NCI-H1930 (cell line): ENCODE results near the gene HUS1.
"Not testable (repeated sequence)": the region's sequence is repeated elsewhere in the genome, so short reads cannot be mapped to it uniquely, and the experiment has no call there.

Experiments used
- DNase-seq, 2 experiments: peaks; one replicate each; lab custom pipeline; 2025; lab: John Stamatoyannopoulos, UW

Gene HUS1

DNA sequence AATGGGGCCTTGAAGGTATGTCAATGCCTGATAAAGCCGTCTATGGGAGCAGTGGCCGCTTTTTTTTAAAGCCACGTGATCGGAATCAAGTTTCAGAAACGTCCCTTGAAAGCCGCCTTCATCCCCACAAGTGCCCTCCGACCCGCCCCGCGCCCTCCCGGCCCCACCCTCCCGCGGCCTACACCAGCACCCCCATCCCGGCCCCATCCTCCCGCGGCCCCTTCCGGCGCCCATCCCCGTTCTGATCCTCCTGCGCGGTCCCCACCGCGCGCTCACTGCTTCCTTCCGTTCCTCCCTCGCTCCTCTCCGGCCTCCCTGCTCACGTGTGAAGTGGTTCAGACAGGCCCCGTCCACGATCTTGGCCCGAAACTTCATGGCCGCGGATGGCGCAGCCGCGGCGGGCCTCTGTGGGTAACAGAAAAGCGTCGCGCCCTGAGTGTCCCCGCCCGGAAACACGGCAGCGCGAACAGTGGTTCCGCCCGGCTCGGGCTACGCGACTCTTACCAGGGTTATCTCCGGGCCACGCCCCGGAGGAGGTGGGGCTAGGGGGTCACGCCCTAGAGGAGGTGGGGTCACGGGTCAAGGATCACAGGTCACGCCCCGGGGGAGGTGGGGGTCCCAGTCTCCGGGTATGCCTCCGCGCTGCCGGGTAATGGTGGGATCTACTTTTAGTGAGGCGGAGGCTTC, at the start of gene HUS1:
Gene HUS1, minus strand, starts transcription at position 471 of the 687 bp plus-strand sequence. Its CDS starts 96 bp downstream, at position 375.
- peak; percentile 87 to 93 for DNase-seq

GRCh38 chr7:48028938-48029337, 49.5 kb upstream of the HUS1 start, which contains the start of gene SUN3:
Gene SUN3, minus strand, starts transcription at chr7:48029107. Its CDS starts 169 bp downstream, at chr7:48028938.
- no peak for DNase-seq

- DNase-seq, result no peak
Measured at GRCh38 chr7:48025624-48026023, 46.2 kb upstream of the HUS1 start.

GRCh38 chr7:48017674-48018073, 38.3 kb upstream of the HUS1 start:
- no peak for DNase-seq

DNA sequence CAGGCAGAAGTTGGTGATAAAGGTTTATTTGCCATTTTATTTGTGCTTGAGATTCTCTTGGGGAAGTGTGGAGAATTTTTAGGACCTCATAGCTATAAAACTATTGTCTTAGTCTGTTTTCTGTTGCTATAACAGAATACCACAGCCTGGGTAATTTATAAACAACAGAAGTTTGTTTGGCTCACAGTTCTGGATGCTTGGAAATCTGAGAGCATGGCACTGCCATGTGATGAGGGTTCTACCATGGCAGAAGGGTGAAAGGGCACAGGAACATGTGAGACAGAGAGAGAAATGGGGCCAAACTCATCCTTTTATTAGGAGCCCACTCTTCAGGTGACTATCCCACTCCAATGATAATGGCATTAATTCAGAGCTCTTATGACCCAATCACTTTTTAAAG, 37.2 kb upstream of the HUS1 start:
- DNase-seq, result no peak

DNA sequence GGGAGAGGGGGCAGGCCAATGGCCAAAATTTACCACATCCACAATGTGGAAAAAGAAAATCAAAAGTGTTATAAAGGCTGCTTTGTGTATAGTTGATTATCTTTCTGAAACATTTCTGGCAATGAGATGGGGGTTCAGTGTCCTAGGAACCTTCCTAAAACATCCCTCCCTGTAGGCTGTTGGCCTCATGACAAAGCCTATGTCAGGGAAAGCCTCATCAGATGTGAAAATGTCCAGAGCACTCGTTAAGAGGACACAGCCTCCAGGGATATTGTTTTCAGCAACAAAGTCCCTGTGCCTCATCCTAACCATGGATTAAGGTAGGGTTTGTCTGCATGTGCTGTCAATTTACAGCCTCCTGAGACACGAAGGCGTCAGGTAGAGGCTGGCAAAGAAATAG, 32.5 kb upstream of the HUS1 start:
- no peak for DNase-seq

- DNase-seq, result no peak
Measured at GRCh38 chr7:48011323-48011722, 31.9 kb upstream of the HUS1 start.

- DNase-seq, result no peak
Measured at GRCh38 chr7:48009954-48010353, 30.5 kb upstream of the HUS1 start.

DNA sequence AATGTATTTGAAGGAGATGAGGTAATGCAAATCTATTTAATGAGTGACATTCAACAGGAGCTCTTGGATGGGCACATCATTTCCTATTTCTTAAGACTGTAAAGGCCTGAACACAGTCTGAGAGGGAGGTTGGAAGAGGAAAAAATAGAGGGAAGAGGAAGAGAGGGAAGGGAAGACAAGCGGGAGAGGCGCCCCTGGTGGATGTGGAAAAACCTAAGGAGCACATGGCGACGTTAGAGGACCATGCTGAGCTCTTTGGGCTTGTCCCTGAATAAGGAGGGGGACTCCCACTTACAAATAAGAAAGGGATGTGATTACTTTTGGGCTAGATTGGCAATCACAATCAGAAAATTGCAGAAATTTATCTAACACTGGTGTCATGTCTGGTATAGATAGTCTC, 29.8 kb upstream of the HUS1 start:
- no peak for DNase-seq

GRCh38 chr7:48006866-48007265, 27.5 kb upstream of the HUS1 start:
- DNase-seq, result no peak

DNA sequence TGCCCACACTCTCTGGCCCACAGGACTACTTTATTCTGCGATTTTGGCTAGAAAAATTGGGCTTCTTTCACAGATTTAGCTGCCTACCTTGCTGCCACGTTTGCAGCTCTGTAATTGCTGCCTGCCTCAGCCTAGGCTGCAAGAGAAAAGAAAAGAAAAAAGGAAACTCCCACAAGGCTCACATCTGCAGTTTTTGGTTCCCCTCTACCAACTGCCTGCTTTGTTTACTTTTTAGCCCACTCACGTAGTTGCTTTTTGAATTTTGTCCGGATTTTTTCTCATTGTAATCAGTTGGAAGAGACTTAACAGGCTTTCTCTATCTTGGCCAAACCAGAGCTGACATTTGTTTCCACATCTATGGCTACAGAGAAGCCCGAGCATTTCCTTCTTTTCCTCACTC, 25.2 kb upstream of the HUS1 start:
- DNase-seq, result no peak

DNA sequence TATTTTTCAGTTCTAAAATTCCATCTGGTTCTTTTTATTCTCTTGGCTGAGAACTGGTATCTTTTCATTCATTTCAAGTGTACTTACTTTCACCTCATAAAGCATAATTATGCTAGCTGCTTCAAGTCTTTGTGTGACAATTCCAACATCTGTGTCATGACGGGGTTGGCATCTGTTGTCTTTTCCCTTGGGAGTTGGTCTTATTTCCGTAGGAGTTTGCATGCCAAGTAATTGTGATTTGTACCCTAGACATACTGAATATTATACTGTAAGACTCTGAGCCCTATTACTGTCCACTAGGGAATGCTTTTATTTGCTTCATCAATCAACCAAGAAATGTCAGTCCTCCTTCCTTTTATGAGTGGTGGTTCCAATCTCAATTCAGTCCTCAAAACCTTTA, 24.6 kb upstream of the HUS1 start:
- no peak for DNase-seq

GRCh38 chr7:48000164-48000563, 20.7 kb upstream of the HUS1 start:
- not testable (repeated sequence) for DNase-seq

DNA sequence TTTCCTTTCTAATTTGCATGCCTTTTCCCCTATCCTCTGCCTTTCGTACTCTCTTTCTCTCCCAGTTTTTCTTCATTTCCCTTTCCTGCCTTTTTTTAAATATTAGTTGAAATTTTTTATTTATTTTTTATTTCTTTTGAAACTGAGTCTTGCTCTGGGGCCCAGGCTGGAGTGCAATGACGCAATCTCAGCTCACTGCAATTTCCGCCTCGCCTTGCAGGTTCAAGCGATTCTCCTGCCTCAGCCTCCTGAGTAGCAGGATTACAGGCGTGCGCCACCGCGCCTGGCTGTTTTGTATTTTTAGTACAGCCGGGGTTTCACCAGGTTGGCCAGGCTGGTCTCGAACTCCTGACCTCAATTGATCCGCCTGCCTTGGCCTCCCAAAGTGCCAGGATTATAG, 20.0 kb upstream of the HUS1 start:
- peak in 1 of 2 experiments; percentile 0 for DNase-seq

DNA sequence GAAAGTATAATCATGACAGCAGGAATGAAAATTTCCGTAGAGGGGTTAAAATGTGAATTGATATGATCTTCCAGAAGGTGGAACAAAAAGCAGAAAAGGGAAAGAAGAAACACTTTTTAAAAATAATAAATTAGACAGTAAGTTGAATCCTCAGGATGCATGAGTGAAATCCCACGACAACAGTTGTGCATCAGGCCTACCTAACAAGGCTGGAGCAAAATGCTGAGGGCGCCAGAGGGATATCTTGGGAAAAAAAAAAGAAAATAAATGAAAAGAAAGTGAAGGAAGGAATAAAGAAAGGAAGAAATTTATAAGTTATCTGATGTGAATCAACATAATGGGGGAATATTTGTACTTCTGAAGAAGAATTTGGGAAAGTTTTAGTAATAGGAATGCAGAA, 13.0 kb upstream of the HUS1 start:
- DNase-seq, result no peak

- DNase-seq, result peak; percentile 80 to 85
Measured at GRCh38 chr7:47991741-47992311, 12.4 kb upstream of the HUS1 start.

DNA sequence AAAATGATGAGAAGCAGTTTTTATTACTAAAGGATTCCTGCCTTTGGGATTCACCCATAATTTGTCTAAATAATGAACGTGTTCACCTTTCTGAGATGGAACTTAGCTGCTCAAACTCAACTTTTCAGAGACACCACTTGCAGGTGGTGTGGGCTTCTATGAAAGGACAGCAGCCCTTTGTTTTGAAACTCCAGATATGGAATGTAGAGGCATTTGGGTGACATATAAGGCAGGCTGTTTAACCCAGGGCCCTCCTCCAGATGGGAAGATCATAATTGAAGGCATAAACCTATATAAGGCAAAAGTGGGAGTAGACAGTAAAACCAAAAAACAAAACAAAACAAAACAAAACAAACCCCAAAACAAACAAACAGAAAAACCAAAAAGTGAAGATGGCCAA, 11.9 kb upstream of the HUS1 start:
- DNase-seq, result no peak

DNA sequence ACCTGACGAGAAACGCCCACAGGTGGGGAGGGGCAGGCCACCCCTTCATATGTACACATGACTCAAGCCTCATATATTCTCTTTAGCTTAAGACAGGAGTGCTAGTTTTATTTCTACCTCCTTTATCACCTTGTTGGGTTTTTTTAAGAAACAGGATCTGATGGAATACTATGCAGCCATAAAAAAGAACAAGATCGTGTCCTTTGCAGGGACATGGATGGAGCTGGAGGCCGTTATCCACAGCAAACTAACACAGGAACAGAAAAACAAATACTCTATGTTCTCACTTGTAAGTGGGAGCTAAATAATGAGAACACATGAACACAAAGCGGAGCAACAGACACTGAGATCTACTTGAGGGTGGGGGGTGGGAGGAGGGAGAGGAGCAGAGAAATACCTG, 11.2 kb upstream of the HUS1 start:
- no peak for DNase-seq

- not testable (repeated sequence) for DNase-seq
Measured at GRCh38 chr7:47989607-47990400, 10.4 kb upstream of the HUS1 start.

DNA sequence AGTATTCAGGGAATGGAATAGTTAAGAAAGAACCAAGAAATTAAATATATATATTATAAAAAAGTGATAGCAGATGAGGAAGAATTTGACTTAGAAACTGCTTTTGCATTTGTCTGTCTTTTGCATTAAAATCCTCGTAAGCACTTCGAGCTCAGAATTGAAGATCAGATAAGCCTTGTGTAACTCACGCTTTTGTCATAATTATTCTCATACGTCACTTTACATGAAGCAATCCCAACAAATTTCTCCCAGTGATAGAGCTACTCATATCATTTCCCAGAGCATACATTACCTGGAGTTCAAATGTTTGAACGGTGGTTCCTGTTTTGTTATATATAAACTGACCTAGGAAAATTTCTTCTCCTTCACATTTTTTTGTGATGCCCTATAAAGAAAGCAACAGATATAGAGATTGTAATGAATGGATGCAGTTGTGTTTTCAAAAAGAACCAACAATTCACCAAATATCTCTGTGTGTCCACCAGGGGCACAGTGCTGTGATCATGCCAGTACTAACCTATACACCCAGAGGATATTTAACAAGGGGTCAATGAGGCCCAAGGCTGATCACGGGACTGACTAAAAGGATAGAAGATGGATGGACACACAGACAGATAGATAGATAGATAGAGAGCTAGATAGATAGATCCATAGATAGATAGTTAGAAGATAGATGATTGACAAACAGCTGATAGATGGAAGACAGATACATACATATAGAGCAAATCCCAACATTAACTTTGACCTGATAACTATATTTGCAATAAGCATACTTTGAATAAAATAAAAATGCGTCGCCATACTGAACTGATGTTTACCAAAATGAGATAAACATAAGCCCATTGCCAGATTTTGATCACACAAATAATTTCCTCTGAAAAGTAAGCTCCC, 9.3 kb upstream of the HUS1 start:
- DNase-seq, result no peak

- peak; percentile 31 to 81 for DNase-seq
Measured at GRCh38 chr7:47982610-47983009, 3.2 kb upstream of the HUS1 start.

- DNase-seq, result not testable (repeated sequence)
Measured at GRCh38 chr7:47980648-47981047, 1.2 kb upstream of the HUS1 start.
